HG02943 (cell line): Measurements from ENCODE around the gene DEFB114.

Source experiments
- ATAC-seq: cut with Tn5 transposase; IDR thresholded peaks from one replicate; pipeline ENCODE4 v1.9.1; 2021; ENCODE audit warnings: mild to moderate bottlenecking, low read depth, moderate library complexity; ENCODE audit not compliant: unreplicated experiment

The DEFB114 gene

DNA sequence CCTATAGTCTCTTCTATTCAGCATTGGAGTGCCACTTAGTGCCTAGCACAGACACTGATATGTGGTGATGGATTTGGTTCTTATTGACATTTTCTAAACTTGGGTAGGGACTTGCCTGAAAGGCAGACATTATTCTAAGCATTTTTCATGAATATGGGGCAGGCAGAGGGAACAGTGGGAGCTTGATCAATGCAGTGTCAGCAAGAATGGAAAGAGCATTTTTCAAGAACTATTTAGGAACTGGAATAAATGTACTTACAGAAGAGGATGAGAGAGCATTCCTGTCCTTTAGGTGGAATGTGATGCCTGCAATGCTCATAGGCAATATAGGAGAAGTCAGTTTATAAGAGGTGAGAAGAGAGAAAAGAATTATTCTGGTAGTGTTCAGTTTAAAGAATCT lies 26.2 kb downstream of the DEFB114 start:
- no peak for ATAC-seq

DNA sequence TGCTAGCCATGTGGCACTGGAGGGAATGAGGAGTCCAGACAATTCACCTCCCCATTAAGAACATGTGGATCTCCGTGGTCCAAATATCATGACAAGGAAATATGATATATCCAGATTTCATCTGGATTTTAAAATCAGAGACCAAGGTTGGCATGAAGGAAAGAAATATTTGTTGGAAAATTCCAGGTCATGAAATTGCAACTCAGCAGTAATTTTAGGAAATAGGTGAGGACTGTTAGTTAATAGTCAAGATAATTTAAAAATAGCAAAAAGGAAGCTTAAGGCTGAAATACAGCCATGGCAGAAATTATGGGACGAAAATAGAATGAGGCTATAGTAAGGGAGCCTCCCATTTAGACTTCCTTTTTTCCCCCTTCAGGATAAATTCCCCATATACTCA lies 26.9 kb downstream of the DEFB114 start:
- ATAC-seq = no peak

- ATAC-seq = no peak
Measured at GRCh38 chr6:49935387-49935786, 28.6 kb downstream of the DEFB114 start.

DNA sequence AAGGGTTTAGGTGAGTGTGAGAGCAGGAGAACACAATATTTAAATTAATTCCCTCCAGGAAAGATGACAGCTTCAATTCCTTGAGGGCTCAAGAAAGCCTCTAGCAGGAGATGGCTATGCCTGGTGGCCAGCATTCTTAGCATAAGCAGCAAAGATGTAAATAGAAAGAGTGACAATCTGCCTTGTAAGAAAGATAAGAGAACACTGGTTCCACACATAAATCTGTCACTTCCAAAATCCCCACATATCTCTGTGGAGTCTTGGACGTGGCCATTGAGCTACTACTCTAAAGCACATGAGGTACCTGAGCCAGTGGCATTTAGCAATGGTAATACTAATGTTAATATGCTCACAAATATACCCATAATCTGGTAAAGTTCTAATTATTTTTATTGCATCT lies 29.2 kb downstream of the DEFB114 start:
- ATAC-seq = no peak

GRCh38 chr6:49933526-49933925 lies 30.4 kb downstream of the DEFB114 start:
- no peak for ATAC-seq

DNA sequence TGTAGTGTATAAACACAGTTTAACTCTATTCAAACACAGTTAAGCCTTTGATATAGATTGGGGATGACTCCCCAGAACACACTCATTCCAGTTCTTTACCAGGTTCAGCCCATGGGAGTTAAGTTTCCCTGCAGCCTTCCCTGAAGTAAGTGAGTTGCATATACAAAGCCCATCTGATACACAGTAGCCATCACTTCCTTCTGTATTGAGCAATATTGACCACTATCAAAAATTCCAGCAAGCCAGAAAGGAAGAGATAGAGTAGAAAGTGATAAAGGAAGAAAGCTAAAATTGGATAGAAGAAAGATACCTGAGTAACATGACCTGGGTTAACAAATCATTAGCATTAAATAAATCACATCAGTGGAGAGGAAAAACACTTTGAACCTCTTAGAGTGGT lies 34.6 kb downstream of the DEFB114 start:
- no peak for ATAC-seq

DNA sequence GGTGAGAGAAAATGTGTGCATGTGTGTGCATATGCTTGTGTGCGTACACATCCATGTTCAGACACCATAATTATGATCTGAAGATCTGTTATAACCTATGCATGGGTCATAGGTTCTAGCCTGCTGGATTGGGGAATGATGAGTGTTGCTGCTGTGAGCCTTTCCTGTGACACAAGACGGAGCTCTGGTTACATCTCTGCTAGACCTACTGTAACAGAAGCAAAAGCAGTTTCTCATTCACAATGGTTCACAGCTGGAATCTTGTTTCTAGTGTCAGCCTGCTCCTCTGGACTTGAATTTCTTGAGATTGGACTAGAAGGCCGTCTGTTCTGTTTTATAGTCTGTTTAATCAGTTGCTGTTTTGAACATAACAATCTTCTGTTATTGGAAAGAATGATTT lies 40.1 kb downstream of the DEFB114 start:
- ATAC-seq = no peak

DNA sequence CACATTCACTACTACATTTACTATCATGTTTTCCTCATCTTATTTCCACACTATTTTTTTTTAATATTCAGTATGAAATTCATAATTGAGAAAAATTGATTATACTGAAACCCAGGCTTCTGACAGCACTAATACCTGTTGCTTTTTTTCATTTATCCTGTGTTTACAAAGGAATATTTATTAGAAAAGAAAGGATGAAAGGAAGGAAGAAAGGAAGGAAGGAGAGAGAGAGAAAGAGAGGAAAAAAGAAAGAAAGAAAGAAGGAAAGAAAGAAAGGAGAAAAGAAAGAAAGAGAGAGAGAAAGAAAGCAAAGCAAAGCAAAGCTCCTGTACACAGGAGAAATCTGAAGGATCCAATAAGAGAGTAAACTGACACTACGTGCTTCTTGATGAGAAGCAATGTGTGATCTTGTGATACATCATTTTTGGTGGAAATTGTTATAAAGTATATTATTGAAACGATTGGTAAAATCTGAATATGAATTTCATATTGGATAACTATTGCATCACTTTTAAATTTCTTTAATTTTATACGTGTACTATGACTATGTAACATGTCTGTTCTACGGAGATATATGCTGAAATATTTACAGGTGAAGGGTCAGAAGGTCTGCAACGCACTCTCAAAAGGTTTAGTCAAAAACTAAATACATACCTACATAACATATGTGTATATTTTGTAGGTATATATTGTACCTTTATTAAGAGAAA lies 43.9 kb downstream of the DEFB114 start:
- ATAC-seq = no peak

- ATAC-seq = no peak
Measured at GRCh38 chr6:49919261-49919660, 44.7 kb downstream of the DEFB114 start.

- ATAC-seq = no peak
Measured at GRCh38 chr6:49918787-49919186, 45.2 kb downstream of the DEFB114 start.

DNA sequence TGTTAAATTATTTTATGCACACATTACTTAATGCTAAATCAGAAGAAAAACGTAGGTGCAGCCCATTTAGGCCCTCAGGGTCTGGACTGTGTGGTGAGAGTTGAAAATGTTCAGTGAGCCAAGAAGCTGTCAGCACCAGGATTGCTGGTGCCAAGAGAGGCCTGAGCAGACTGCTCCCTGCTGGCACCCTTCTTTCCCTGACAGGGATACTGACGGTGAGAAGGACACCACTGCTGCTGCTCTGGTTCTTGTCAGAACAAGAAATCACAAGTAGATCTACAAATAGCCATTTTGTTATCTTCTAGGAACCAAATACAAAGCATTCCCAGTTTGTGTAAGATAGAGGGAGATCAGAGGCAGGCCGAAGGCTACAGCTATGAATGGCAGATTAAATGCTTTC lies 48.9 kb downstream of the DEFB114 start:
- no peak for ATAC-seq

DNA sequence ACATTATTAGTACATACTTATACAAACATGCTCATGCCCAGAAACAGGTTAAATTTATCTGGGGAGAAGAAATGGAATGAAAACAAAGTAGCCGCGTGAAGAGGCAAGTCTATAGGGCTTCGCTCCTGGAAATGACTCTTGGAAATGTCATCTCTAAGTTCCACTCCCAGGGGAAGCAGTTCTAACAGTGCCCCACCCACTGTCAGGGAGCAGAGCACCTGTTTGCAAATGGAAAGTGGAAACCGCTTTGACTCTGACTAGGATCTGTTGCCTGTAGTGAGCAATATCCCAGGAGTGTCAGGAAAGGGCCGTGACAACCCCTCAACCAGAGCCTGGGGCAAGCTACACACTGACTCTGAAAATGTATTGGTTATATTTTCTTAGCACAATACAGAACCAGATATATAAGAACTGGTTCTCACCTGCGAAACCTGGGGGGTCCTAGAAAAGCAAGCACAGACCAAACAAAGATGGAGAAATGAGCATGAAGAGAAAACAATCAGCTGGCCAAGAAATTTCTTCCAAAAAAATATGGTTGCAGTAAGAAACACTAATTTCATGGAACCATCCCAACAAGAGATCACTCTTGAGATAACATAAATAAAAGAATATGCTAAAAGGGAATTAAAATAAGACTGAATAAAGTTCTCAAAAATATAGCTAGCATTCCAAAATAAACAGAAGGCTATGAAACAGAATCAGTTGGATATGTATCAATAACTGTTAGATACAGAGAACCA lies 50.2 kb downstream of the DEFB114 start:
- no peak for ATAC-seq

DNA sequence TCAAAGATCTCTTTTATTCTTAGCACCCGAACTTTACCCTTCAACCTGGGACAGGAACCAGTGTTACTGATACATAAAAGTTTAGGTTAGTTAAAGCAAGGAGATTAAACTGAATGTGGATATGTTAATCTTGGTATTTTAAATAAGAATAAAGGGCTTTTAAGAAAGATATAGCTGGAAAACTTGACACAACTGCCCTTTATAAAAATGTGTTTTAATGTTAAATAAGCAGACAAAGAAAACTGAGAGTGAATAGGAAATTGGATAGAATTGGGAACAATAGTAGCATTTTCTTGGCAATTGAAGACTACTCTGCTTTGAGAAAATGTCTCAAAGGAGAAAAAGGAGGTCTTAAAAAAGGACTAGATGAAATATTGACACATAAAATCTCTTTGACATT lies 51.8 kb downstream of the DEFB114 start:
- ATAC-seq = no peak

GRCh38 chr6:49911252-49911651 lies 52.7 kb downstream of the DEFB114 start:
- no peak for ATAC-seq
